Smooth muscle cell (in vitro differentiated cells): Measurements from ENCODE around the gene USP48. TPM values are rescaled to one million over a fixed set of nuclear protein-coding genes. Genes with fewer than 3 reads are reported as not detected.

ENCODE experiments used
- DNase-seq: peaks from one replicate; lab custom pipeline; 2025; ENCODE audit not compliant: unreplicated experiment; lab: John Stamatoyannopoulos, UW
- H2AFZ ChIP-seq: fragments of 200-600 bp; sonication (generic); 2 replicates; pipeline ENCODE4 v1.6.0; 2016; ENCODE audit warnings: antibody characterized with exemption, low read depth, mild to moderate bottlenecking
- H3F3A ChIP-seq: fragments of 200-600 bp; sonication (generic); 2 replicates; pipeline ENCODE4 v1.6.0; 2017; ENCODE audit warnings: antibody characterized with exemption, low read depth
- H3K27ac ChIP-seq: fragments of 200-600 bp; sonication (generic); 2 replicates; pipeline ENCODE4 v1.5.1; 2016; ENCODE audit warnings: low read depth, mild to moderate bottlenecking
- H3K27me3 ChIP-seq: fragments of 200-600 bp; sonication (generic); 2 replicates; pipeline ENCODE4 v1.6.1; 2016; ENCODE audit warnings: low read depth, mild to moderate bottlenecking
- H3K36me3 ChIP-seq: fragments of 200-600 bp; sonication (generic); 2 replicates; pipeline ENCODE4 v1.5.1; 2016; ENCODE audit warnings: low read depth
- H3K4me1 ChIP-seq: fragments of 200-600 bp; sonication (generic); 2 replicates; pipeline ENCODE4 v1.5.1; 2016; ENCODE audit warnings: low read depth
- H3K4me2 ChIP-seq: fragments of 200-600 bp; sonication (generic); 2 replicates; pipeline ENCODE4 v1.6.0; 2016; ENCODE audit warnings: mild to moderate bottlenecking
- H3K4me3 ChIP-seq: fragments of 200-600 bp; sonication (generic); 2 replicates; pipeline ENCODE4 v1.5.1; 2016; ENCODE audit warnings: mild to moderate bottlenecking
- H3K79me2 ChIP-seq: fragments of 200-600 bp; sonication (generic); 2 replicates; pipeline ENCODE4 v1.6.0; 2016; ENCODE audit warnings: low read depth, mild to moderate bottlenecking
- H3K9ac ChIP-seq: fragments of 200-600 bp; sonication (generic); 2 replicates; pipeline ENCODE4 v1.6.0; 2016; ENCODE audit warnings: low read depth
- H3K9me3 ChIP-seq: fragments of 200-600 bp; sonication (generic); replicated peaks from 2 replicates; pipeline ENCODE4 v1.5.1; 2016; ENCODE audit warnings: low read depth
- H4K20me1 ChIP-seq: fragments of 200-600 bp; sonication (generic); 2 replicates; pipeline ENCODE4 v1.6.0; 2016; ENCODE audit warnings: low read depth
- WGBS: methylation state at CpG from one replicate; pipeline ENCODE4 v1.1.7; 2016; ENCODE audit warnings: low lambda C conversion rate; 5-methylcytosine and 5-hydroxymethylcytosine counted together
- polyA plus RNA-seq: library from polyadenylated mRNA; unstranded; fragments of >200 nt; fragmentation: Nextera tagmentation; extraction: Ambion mirVana; gene quantifications from 2 replicates; pipeline ENCODE4 v1.2.1, GENCODE V29; 2016
- total RNA-seq: library from RNA; depleted of rRNA; stranded (reverse); fragments of >200 nt; gene quantifications from 2 replicates; pipeline ENCODE4 v1.2.3, GENCODE V29; 2014
- TF ChIP-seq, protein P1 (sequence below): fragments of 200-600 bp; sonication (generic); IDR thresholded peaks from 2 replicates; pipeline ENCODE4 v1.5.1; 2017; ENCODE audit warnings: borderline replicate concordance, mild to moderate bottlenecking, antibody characterized with exemption; ENCODE audit not compliant: insufficient read depth, poor library complexity, severe bottlenecking

USP48 gene
- total and polyA plus RNA-seq, 2 experiments from 2014 or later, result 34.5 to 76.0 TPM

DNA sequence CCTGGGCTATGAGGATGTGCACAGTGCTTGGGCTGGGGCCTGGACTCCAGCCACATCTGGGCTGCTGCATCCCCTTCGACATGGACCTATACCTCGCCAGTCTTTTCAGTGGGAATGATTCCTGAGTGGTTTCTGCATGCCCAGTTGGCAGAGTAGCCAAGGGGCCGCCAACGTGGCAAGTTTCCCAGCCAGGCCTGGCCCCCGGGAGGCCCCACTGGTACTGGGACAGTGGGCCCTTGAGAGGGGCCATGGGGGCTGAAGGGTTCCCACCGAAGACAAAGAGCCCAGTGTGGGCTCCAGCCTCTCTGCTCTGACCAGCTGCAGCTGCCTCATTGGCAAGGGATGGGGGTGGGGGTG is 129.2 kb downstream of the USP48 start:
- TF ChIP-seq, protein P1, sequence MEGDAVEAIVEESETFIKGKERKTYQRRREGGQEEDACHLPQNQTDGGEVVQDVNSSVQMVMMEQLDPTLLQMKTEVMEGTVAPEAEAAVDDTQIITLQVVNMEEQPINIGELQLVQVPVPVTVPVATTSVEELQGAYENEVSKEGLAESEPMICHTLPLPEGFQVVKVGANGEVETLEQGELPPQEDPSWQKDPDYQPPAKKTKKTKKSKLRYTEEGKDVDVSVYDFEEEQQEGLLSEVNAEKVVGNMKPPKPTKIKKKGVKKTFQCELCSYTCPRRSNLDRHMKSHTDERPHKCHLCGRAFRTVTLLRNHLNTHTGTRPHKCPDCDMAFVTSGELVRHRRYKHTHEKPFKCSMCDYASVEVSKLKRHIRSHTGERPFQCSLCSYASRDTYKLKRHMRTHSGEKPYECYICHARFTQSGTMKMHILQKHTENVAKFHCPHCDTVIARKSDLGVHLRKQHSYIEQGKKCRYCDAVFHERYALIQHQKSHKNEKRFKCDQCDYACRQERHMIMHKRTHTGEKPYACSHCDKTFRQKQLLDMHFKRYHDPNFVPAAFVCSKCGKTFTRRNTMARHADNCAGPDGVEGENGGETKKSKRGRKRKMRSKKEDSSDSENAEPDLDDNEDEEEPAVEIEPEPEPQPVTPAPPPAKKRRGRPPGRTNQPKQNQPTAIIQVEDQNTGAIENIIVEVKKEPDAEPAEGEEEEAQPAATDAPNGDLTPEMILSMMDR, result no peak
- Histone ChIP-seq H3K36me3 (no peaks in the 10 kb centered on the region), H3K27me3 (peaks cover 14% of the 10 kb centered on the region), H3K27ac (no peak overlapping the region), H3K4me3 (no peak overlapping the region), H3K79me2 (no peaks in the 10 kb centered on the region), H3K9me3 (no peaks in the 10 kb centered on the region), H3K4me1 (no peaks in the 10 kb centered on the region), H3K9ac (no peak overlapping the region), H3F3A (no peaks in the 10 kb centered on the region), H4K20me1 (no peaks in the 10 kb centered on the region), H2AFZ (no peak overlapping the region), H3K4me2 (no peak overlapping the region)
- no peak for DNase-seq
- 89% methylated on average over 6 of the region's 6 CpGs for WGBS

DNA sequence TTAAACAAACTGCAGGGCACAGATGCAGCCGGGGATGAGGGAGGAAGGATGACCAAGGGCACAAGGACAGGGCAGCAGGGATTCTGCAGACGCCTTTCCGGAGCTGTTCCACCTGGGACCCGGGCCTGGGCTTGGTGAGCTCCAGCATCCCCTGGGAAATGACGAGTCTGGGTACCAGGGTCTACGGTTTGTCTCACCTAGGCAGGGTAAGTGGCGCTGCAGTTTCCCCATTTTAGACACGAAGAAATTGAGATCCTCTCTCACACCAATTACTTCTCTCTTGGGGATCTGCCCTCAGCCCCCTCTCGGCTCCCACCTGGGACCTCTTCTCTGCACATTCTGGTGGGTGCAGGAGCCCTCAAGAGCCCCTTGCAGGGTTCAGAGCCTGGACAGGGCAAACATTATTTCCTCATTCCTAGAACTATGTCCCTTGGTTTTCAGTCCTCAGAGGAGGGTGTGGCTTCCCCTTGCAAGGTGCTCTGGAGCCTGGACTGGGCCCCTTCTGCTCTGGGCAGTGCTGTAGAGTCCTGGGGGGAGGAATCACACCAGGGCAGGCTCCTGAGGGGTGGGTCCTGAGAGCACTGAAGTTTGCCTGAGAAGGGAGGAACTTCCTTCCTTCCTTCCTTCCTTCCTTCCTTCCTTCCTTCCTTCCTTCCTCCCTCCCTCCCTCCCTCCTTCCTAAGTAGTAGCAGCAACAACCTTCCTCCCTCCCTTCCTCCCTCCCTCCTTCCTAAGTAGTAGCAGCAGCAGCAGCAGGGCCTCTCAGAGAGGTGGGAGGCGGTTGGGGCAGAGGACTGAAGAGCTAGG is 129.8 kb downstream of the USP48 start:
- H3K4me2 ChIP-seq, result no peak overlapping the region
- no peaks in the 10 kb centered on the region for H4K20me1 ChIP-seq
- no peaks in the 10 kb centered on the region for H3K79me2 ChIP-seq
- H3K36me3 ChIP-seq, result no peaks in the 10 kb centered on the region
- H3K9me3 ChIP-seq, result no peaks in the 10 kb centered on the region
- H3F3A ChIP-seq, result no peaks in the 10 kb centered on the region
- H3K4me1 ChIP-seq, result no peaks in the 10 kb centered on the region
- WGBS, result 82% methylated on average over 10 of the region's 10 CpGs
- TF ChIP-seq, protein P1, result no peak
- no peak overlapping the region for H3K4me3 ChIP-seq
- H3K9ac ChIP-seq, result no peak overlapping the region
- DNase-seq, result no peak
- no peak overlapping the region for H3K27ac ChIP-seq
- peaks cover 14% of the 10 kb centered on the region for H3K27me3 ChIP-seq
- no peak overlapping the region for H2AFZ ChIP-seq

DNA sequence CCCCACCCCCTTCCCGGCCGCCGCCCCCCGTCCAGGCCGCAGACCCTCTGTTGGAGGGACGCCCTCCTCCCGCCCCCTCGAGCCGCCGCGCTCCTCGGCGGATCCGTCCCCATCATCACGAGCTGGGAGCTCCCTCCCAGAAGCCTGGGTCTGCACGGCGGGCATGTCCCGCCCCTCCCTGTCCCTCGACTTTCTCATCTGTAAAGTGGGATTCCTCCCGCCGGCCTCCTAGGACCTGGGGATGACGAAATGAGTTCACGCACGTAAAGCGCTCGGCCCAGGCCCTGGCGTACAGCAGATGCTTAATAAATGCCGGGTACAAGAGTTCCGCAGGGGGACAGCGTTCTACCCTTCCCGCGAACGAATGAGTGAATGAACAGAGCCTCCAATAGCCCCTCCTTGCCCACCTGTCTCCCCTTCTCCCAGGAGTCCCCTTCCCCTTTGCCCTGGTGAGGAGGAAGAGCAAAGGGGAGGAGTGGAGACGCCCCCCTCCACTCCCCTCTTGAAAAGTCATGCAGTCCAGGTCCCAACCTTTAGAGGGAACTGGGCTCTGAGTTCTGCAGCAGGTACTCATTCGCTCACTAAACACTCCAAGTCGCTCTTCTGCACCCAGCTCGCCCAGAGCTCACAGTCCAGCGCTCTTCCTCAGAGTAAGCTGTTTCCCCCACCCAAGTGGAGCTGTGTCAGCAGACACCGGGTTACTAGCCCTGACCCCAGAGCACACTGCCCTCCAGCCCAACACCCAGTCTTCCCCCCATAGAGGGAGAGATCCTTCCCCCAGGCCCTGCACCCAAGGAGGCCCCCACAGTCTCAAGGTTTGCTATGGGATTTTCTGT is 130.6 kb downstream of the USP48 start:
- Histone ChIP-seq H2AFZ (no peak overlapping the region), H3K27me3 (peaks cover 14% of the 10 kb centered on the region), H3K4me1 (no peaks in the 10 kb centered on the region), H3K79me2 (no peaks in the 10 kb centered on the region), H4K20me1 (no peaks in the 10 kb centered on the region), H3K4me2 (peak overlapping the region; percentile 84), H3K27ac (no peak overlapping the region), H3K4me3 (peak overlapping the region; percentile 21), H3K9ac (no peak overlapping the region), H3F3A (no peaks in the 10 kb centered on the region), H3K9me3 (no peaks in the 10 kb centered on the region), H3K36me3 (no peaks in the 10 kb centered on the region)
- TF ChIP-seq, protein P1, result no peak
- 36% methylated on average over 24 of the region's 39 CpGs for WGBS
- no peak for DNase-seq
